ENCODE measurements around the gene SIDT2. TPM values are rescaled to one million over a fixed set of nuclear protein-coding genes. Genes with fewer than 3 reads are reported as not detected.

The SIDT2 gene
- total and polyA plus RNA-seq, 2 of the 13 experiments (the other 11 are each of a cell fraction or from before 2014, with no cell fraction given) = 11.5 to 28.0 TPM

DNA sequence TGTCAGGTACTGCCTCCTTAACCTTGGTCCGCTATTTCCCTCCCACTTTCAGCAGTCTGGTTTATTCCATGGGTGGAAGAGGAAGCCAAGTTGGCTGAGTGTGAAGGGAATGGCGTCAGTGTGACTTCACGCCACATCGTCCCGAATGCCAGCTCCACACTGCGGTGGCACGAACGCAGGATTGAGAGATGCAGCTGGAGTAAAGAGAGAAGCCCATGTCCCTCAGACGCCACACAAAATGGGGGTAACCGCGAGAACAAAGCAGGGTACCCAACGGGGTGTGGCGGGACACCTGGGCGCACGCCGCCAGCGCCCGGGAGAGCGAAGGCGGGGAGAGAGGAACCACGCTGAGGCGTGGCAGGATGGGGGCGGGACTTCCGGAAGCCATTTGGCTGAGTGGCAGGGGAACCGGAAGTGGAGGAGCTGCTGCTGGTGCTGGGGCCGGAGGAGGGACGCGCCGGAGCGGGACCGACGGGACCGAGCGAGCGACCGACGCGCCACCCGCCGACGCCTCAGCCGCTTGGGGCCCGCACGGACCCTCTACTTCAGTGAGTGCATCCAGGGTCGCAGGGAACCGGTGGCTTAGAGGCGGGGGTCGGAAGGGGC is 34.6 kb upstream of the SIDT2 start, which contains the start of gene PAFAH1B2:
Gene PAFAH1B2 (plus strand): TSS at position 417 of the 606 bp plus-strand sequence. CDS start 8,161 bp downstream, outside the sequence.
- Histone ChIP-seq H3K4me3 (replicated peaks in 1 of 3; ENCODE audit: insufficient read depth in 1 of 3, low read depth in 2 of 3, low read length in 3 of 3) (peak within 1 kb of the TSS; percentile 86 to 97 (median 94)), H3K79me2 (ENCODE audit: insufficient read depth, low read length) (peaks cover 46% of the 10 kb centered on the region), H3K9ac (ENCODE audit: insufficient read depth, low read depth, low read length) (peak within 1 kb of the TSS; percentile 76), H3K9me3 (ENCODE audit: low read length) (no peaks in the 10 kb centered on the region), H3K4me2 (ENCODE audit: low read depth, low read length) (peak within 1 kb of the TSS; percentile 88), H3K27me3 (ENCODE audit: control insufficient read depth in 1 of 2, insufficient read depth in 2 of 2, low read length in 2 of 2) (no peaks in the 10 kb centered on the region; a peak in 1 of 5 replicates), H3K27ac (ENCODE audit: extremely low read length, insufficient read depth, low read length) (peak within 1 kb of the TSS; percentile 62), H2AFZ (ENCODE audit: low read length) (peak within 1 kb of the TSS; percentile 75), H3K4me1 (ENCODE audit: insufficient read depth, low read length) (peaks cover 29% of the 10 kb centered on the region), H4K20me1 (ENCODE audit: insufficient read depth, low read length) (peaks cover 36% of the 10 kb centered on the region), H3K36me3 (replicated peaks in 1 of 2; ENCODE audit: control insufficient read depth in 1 of 2, insufficient read depth in 2 of 2, low read length in 2 of 2) (peaks cover 5 to 19% of the 10 kb centered on the region in 2 experiments)
- ATAC-seq (peak; percentile 96), DNase-seq (ENCODE audit: low spot score) (peak; percentile 88), FAIRE-seq (no peak)
- WGBS (ENCODE audit: low lambda C conversion rate) = under 1% methylated on average over 24 of the region's 48 CpGs
- CTCF ChIA-PET (ENCODE audit: low intra/inter-chr PET ratio, low total read pairs) = no interaction called here
- POLR2A ChIA-PET = interaction anchor here (0.6 to 4.4 kb wide), 18 partner anchors 10 to 1054 kb away, joined by 3 to 41 read pairs (median 6); partner anchors contain the start of genes APOA1, APOC3, BUD13 and CEP164
- intact Hi-C loops (cut with micrococcal nuclease; ENCODE audit: unreplicated experiment) = no loop called here
- in situ Hi-C loops (cut with HindIII; ENCODE audit: extremely low pct_ligation_motif_present, low pct_unique_long_range_greater_than_20kb) = no loop called here
- BruUV-seq (replicated peaks) = no TSS peak
- TF ChIP-seq ZNF235 (CRISPR knock-in tag; IDR thresholded peaks at IDR 0.05; ENCODE audit: borderline replicate concordance) (0 out of 2 replicates have a peak, but pooled peaks have one; percentile 57), ZNF850 (CRISPR knock-in tag; conservative IDR thresholded peaks at IDR 0.05) (0 out of 2 replicates have a peak, but pooled peaks have one; percentile 48), MEIS1 (CRISPR knock-in tag; IDR thresholded peaks at IDR 0.05; ENCODE audit: borderline replicate concordance) (0 out of 2 replicates have a peak, but pooled peaks have one; percentile 86), MTA1 (CRISPR knock-in tag; IDR thresholded peaks at IDR 0.05; ENCODE audit: borderline replicate concordance) (peak; percentile 45; the same call in 1 of the 2 replicates), ATF7-NPFF (CRISPR knock-in tag; IDR thresholded peaks at IDR 0.05; ENCODE audit: low read depth) (no peak), KAT7 (CRISPR knock-in tag; IDR thresholded peaks at IDR 0.05; ENCODE audit: borderline replicate concordance) (peak; percentile 48; the same call in 1 of the 2 replicates), NFIB (CRISPR knock-in tag; IDR thresholded peaks at IDR 0.05; ENCODE audit: borderline replicate concordance) (no peak), TCF7 (IDR thresholded peaks at IDR 0.05; ENCODE audit: low read depth) (no peak), RFXAP (CRISPR knock-in tag; IDR thresholded peaks at IDR 0.05; ENCODE audit: borderline replicate concordance) (peak; percentile 46; the same call in 1 of the 2 replicates), GATA4 (IDR thresholded peaks at IDR 0.05; ENCODE audit: borderline replicate concordance, low read depth) (peak; percentile 33; the same call in 1 of the 2 replicates), HOXA5 (CRISPR knock-in tag; IDR thresholded peaks at IDR 0.05) (peak; percentile 56; the same call in 1 of the 2 replicates), ZNF530 (CRISPR knock-in tag; IDR thresholded peaks at IDR 0.05; ENCODE audit: low read depth) (no peak), ZNF777 (CRISPR knock-in tag; IDR thresholded peaks at IDR 0.05) (peak; percentile 85), U2AF1 (optimal IDR thresholded peaks at IDR 0.05; ENCODE audit: low read depth, low read length) (no peak), ZNF432 (CRISPR knock-in tag; IDR thresholded peaks at IDR 0.05; ENCODE audit: borderline replicate concordance) (no peak), TSC22D2 (CRISPR knock-in tag; IDR thresholded peaks at IDR 0.05; ENCODE audit: borderline replicate concordance) (no peak; the same call in 1 of the 2 replicates), NFKB2 (CRISPR knock-in tag; IDR thresholded peaks at IDR 0.05; ENCODE audit: borderline replicate concordance) (peak; percentile 67; the same call in 1 of the 2 replicates), POLR2AphosphoS5 (IDR thresholded peaks at IDR 0.05; ENCODE audit: low read depth, low read length) (peak; percentile 90)
- TF ChIP-seq, protein P1, sequence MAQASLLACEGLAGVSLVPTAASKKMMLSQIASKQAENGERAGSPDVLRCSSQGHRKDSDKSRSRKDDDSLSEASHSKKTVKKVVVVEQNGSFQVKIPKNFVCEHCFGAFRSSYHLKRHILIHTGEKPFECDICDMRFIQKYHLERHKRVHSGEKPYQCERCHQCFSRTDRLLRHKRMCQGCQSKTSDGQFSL (CRISPR knock-in tag; IDR thresholded peaks at IDR 0.05) = no peak
- TF ChIP-seq, protein P2, sequence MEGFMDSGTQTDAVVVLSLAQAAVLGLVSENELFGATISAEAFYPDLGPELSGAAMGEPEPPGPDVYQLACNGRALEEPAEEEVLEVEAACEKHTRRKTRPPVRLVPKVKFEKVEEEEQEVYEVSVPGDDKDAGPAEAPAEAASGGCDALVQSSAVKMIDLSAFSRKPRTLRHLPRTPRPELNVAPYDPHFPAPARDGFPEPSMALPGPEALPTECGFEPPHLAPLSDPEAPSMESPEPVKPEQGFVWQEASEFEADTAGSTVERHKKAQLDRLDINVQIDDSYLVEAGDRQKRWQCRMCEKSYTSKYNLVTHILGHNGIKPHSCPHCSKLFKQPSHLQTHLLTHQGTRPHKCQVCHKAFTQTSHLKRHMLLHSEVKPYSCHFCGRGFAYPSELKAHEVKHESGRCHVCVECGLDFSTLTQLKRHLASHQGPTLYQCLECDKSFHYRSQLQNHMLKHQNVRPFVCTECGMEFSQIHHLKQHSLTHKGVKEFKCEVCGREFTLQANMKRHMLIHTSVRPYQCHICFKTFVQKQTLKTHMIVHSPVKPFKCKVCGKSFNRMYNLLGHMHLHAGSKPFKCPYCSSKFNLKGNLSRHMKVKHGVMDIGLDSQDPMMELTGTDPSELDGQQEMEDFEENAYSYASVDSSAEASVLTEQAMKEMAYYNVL (CRISPR knock-in tag; IDR thresholded peaks at IDR 0.05; ENCODE audit: borderline replicate concordance) = peak; percentile 47; the same call in 1 of the 2 replicates
- TF ChIP-seq, protein P3, sequence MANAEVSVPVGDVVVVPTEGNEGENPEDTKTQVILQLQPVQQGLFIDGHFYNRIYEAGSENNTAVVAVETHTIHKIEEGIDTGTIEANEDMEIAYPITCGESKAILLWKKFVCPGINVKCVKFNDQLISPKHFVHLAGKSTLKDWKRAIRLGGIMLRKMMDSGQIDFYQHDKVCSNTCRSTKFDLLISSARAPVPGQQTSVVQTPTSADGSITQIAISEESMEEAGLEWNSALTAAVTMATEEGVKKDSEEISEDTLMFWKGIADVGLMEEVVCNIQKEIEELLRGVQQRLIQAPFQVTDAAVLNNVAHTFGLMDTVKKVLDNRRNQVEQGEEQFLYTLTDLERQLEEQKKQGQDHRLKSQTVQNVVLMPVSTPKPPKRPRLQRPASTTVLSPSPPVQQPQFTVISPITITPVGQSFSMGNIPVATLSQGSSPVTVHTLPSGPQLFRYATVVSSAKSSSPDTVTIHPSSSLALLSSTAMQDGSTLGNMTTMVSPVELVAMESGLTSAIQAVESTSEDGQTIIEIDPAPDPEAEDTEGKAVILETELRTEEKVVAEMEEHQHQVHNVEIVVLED (CRISPR knock-in tag; IDR thresholded peaks at IDR 0.05; ENCODE audit: borderline replicate concordance) = peak; percentile 80

All from HepG2 (cell line).